ENCODE measurements around the gene LMNA. TPM values are rescaled to one million over a fixed set of nuclear protein-coding genes. Genes with fewer than 3 reads are reported as not detected.
A peak's percentile ranks its signal among the peaks of the same experiment; 100 is the strongest.

LMNA gene
- total RNA-seq, 1 donor from 2014 or later = 235 TPM

- no peak for DNase-seq
- TF ChIP-seq CTCF (IDR thresholded peaks at IDR 0.05) = no peak
- Histone ChIP-seq H3K4me3 (no peak overlapping the region), H3K9me3 (no peaks in the 10 kb centered on the region), H3K4me1 (peaks cover 11% of the 10 kb centered on the region), H3K27me3 (no peaks in the 10 kb centered on the region), H3K27ac (no peak overlapping the region), H3K36me3 (peaks cover 93% of the 10 kb centered on the region)
- intact Hi-C loops (cut with DNase I) = no loop called here
- ATAC-seq = no peak
Measured at GRCh38 chr1:156135930-156136871, 21.7 kb downstream of the LMNA start.

- Histone ChIP-seq H3K4me1 (peaks cover 12% of the 10 kb centered on the region), H3K27me3 (no peaks in the 10 kb centered on the region), H3K27ac (no peak overlapping the region), H3K4me3 (no peak overlapping the region), H3K9me3 (no peaks in the 10 kb centered on the region), H3K36me3 (peaks cover 85% of the 10 kb centered on the region)
- intact Hi-C loops (cut with DNase I) = no loop called here
- ATAC-seq = no peak
- TF ChIP-seq CTCF (IDR thresholded peaks at IDR 0.05) = no peak
- no peak for DNase-seq
Measured at GRCh38 chr1:156136970-156137483, 22.5 kb downstream of the LMNA start.

GRCh38 chr1:156138458-156138867 is 24.0 kb downstream of the LMNA start:
- H3K4me1 ChIP-seq = peaks cover 12% of the 10 kb centered on the region
- no peaks in the 10 kb centered on the region for H3K27me3 ChIP-seq
- DNase-seq = no peak
- no peak overlapping the region for H3K27ac ChIP-seq
- no peak for TF ChIP-seq CTCF (IDR thresholded peaks at IDR 0.05)
- no peak for ATAC-seq
- H3K36me3 ChIP-seq = peaks cover 72% of the 10 kb centered on the region
- intact Hi-C loops (cut with DNase I) = no loop called here
- H3K4me3 ChIP-seq = no peak overlapping the region
- H3K9me3 ChIP-seq = no peaks in the 10 kb centered on the region

- no peak overlapping the region for H3K4me3 ChIP-seq
- no peaks in the 10 kb centered on the region for H3K27me3 ChIP-seq
- intact Hi-C loops (cut with DNase I) = loop anchor here (10.0 kb wide), 1 partner anchor 84 kb away; no protein-coding TSS in a partner anchor
- ATAC-seq (peak; percentile 14), DNase-seq (no peak)
- no peaks in the 10 kb centered on the region for H3K9me3 ChIP-seq
- peak; percentile 55 for TF ChIP-seq CTCF (IDR thresholded peaks at IDR 0.05)
- H3K27ac ChIP-seq = peak overlapping the region; percentile 51
- peaks cover 13% of the 10 kb centered on the region for H3K4me1 ChIP-seq
- peaks cover 45% of the 10 kb centered on the region for H3K36me3 ChIP-seq
Measured at GRCh38 chr1:156140879-156141707, 26.6 kb downstream of the LMNA start.

- DNase-seq (no peak), ATAC-seq (no peak)
- H3K9me3 ChIP-seq = no peaks in the 10 kb centered on the region
- intact Hi-C loops (cut with DNase I) = loop anchor here (10.0 kb wide), 1 partner anchor 81 kb away; no protein-coding TSS in a partner anchor
- H3K4me3 ChIP-seq = no peak overlapping the region
- no peaks in the 10 kb centered on the region for H3K27me3 ChIP-seq
- H3K36me3 ChIP-seq = peaks cover 17% of the 10 kb centered on the region
- no peak for TF ChIP-seq CTCF (IDR thresholded peaks at IDR 0.05)
- H3K4me1 ChIP-seq = peaks cover 33% of the 10 kb centered on the region
- no peak overlapping the region for H3K27ac ChIP-seq
Measured at GRCh38 chr1:156143765-156144489, 29.4 kb downstream of the LMNA start.
